T-helper 1 cell treated with Interleukin-12 subunit alpha and Interleukin-12 subunit beta and Interleukin-4 antibody, amounts not matched to agents 30 ng/mL and 1 ng/mL, for 36 hours (primary cell): ENCODE results near the gene MGST3. TPM values are rescaled to one million over a fixed set of nuclear protein-coding genes. Genes with fewer than 3 reads are reported as not detected.
"Not testable (repeated sequence)": the region's sequence is repeated elsewhere in the genome, so short reads cannot be mapped to it uniquely, and the experiment has no call there.

Experiments
- intact Hi-C: fragments of 100-400 bp; cut with micrococcal nuclease; formaldehyde crosslinking; loops from one replicate; pipeline ENCODE4 v1.15.1; 2024
- total RNA-seq: library from RNA; stranded (reverse); gene quantifications from 2 replicates; pipeline ENCODE4 v1.2.3, GENCODE V29; 2022

Gene MGST3
- total RNA-seq = 49.5 TPM in 2 replicates

- intact Hi-C loops = loop anchor here (1.0 to 10.0 kb wide), 12 partner anchors 32 to 1590 kb away; partner anchors contain the start of genes ALDH9A1, FAM78B, POU2F1 and TADA1
Observed at GRCh38 chr1:165630629-165631341, at the start of gene MGST3. TSS of gene MGST3 (plus strand) at chr1:165631234. CDS start at chr1:165649848, 18,614 bp downstream.

GRCh38 chr1:165581926-165582325, 49.1 kb upstream of the MGST3 start:
- intact Hi-C loops = no loop called here

GRCh38 chr1:165586398-165586797, 44.6 kb upstream of the MGST3 start:
- intact Hi-C loops = no loop called here

- intact Hi-C loops = loop anchor here (5.0 kb wide), 1 partner anchor 464 kb away; no protein-coding TSS in a partner anchor
Observed at GRCh38 chr1:165591391-165591790, 39.6 kb upstream of the MGST3 start.

- intact Hi-C loops = loop anchor here (1.0 to 5.0 kb wide), 6 partner anchors 189 to 466 kb away; no protein-coding TSS in a partner anchor
Observed at GRCh38 chr1:165592945-165593823, 37.9 kb upstream of the MGST3 start.

- intact Hi-C loops = no loop called here
Observed at GRCh38 chr1:165595246-165595938, 35.6 kb upstream of the MGST3 start.

GRCh38 chr1:165597883-165598675, 33.0 kb upstream of the MGST3 start:
- intact Hi-C loops = loop anchor here (1.0 to 2.0 kb wide), 8 partner anchors 32 to 1277 kb away; partner anchors contain the start of genes ALDH9A1, FAM78B and TMCO1

GRCh38 chr1:165598676-165599059, 32.4 kb upstream of the MGST3 start:
- intact Hi-C loops = loop anchor here (1.0 to 2.0 kb wide), 8 partner anchors 32 to 1276 kb away; partner anchors contain the start of genes ALDH9A1, FAM78B and TMCO1

- intact Hi-C loops = loop anchor here (1.0 kb wide), 3 partner anchors 118 to 314 kb away; no protein-coding TSS in a partner anchor
Observed at GRCh38 chr1:165600793-165601192, 30.2 kb upstream of the MGST3 start.

GRCh38 chr1:165603810-165604209, 27.2 kb upstream of the MGST3 start:
- intact Hi-C loops = no loop called here

GRCh38 chr1:165605246-165605645, 25.8 kb upstream of the MGST3 start:
- intact Hi-C loops = no loop called here

- intact Hi-C loops = not testable (repeated sequence)
Observed at GRCh38 chr1:165606676-165607075, 24.4 kb upstream of the MGST3 start.

GRCh38 chr1:165610866-165611265, 20.2 kb upstream of the MGST3 start:
- intact Hi-C loops = no loop called here

GRCh38 chr1:165612062-165612461, 19.0 kb upstream of the MGST3 start:
- intact Hi-C loops = no loop called here

GRCh38 chr1:165616054-165616612, 14.9 kb upstream of the MGST3 start:
- intact Hi-C loops = no loop called here

- intact Hi-C loops = no loop called here
Observed at GRCh38 chr1:165616987-165617546, 14.0 kb upstream of the MGST3 start.

- intact Hi-C loops = no loop called here
Observed at GRCh38 chr1:165619647-165620151, 11.3 kb upstream of the MGST3 start.

- intact Hi-C loops = no loop called here
Observed at GRCh38 chr1:165623624-165624023, 7.4 kb upstream of the MGST3 start.

- intact Hi-C loops = no loop called here
Observed at GRCh38 chr1:165624441-165624840, 6.6 kb upstream of the MGST3 start.
